RWPE1 (cell line): ENCODE results near the gene PRR18.

Experiments used
- CTCF ChIA-PET: fragments of 350-600 bp; sonication (Branson Sonifier 250); formaldehyde crosslinking; extraction: SDS; loops from one replicate; lab custom pipeline; 2021; lab: Yijun Ruan, JAX
- POLR2A ChIA-PET: fragments of 400-600 bp; formaldehyde crosslinking; extraction: SDS; loops from one replicate; lab custom pipeline; 2020; ENCODE audit warnings: antibody characterized with exemption; ENCODE audit not compliant: low non-redundant PET; lab: Yijun Ruan, JAX
- DNase-seq: peaks from one replicate; pipeline ENCODE4 v3.0.0; 2012; ENCODE audit warnings: low spot score
- H3K27ac ChIP-seq: fragments of 450-650 bp; 2 replicates; pipeline ENCODE4 v1.5.1; 2017
- CTCF ChIP-seq: fragments of 450-650 bp; conservative IDR thresholded peaks from 2 replicates; pipeline ENCODE4 v1.5.1; 2017; ENCODE audit warnings: low read depth, mild to moderate bottlenecking

PRR18 gene

GRCh38 chr6:166267526-166267925 lies 40.7 kb downstream of the PRR18 start:
- POLR2A ChIA-PET, result no interaction called here
- DNase-seq, result no peak
- no peak for TF ChIP-seq CTCF
- CTCF ChIA-PET, result no interaction called here
- no peak overlapping the region for H3K27ac ChIP-seq

GRCh38 chr6:166266336-166266735 lies 41.9 kb downstream of the PRR18 start:
- peak; percentile 16 for DNase-seq
- no peak for TF ChIP-seq CTCF
- ChIA-PET CTCF (interaction anchor here (0.6 to 0.7 kb wide), 2 partner anchors 10 to 11 kb away, joined by 3 to 5 read pairs; no protein-coding TSS in a partner anchor), POLR2A (no interaction called here)
- no peak overlapping the region for H3K27ac ChIP-seq

GRCh38 chr6:166262743-166263515 lies 45.3 kb downstream of the PRR18 start:
- DNase-seq, result no peak
- CTCF ChIA-PET, result no interaction called here
- POLR2A ChIA-PET, result no interaction called here
- no peak overlapping the region for H3K27ac ChIP-seq
- TF ChIP-seq CTCF, result no peak

- H3K27ac ChIP-seq, result no peak overlapping the region
- DNase-seq, result no peak
- ChIA-PET POLR2A (no interaction called here), CTCF (interaction anchor here (0.7 kb wide), 1 partner anchor 189 kb away, joined by 3 read pairs; no protein-coding TSS in a partner anchor)
- TF ChIP-seq CTCF, result no peak
Measured at GRCh38 chr6:166259296-166259977, 48.8 kb downstream of the PRR18 start.

GRCh38 chr6:166258854-166259276 lies 49.3 kb downstream of the PRR18 start:
- CTCF ChIA-PET, result no interaction called here

GRCh38 chr6:166257911-166258318 lies 50.3 kb downstream of the PRR18 start:
- no peak for TF ChIP-seq CTCF
- ChIA-PET POLR2A (no interaction called here), CTCF (no interaction called here)
- no peak overlapping the region for H3K27ac ChIP-seq
- no peak for DNase-seq

More at GRCh38 chr6:166258854-166259276, 49.3 kb downstream of the PRR18 start:
- POLR2A ChIA-PET, result no interaction called here
- TF ChIP-seq CTCF, result no peak
- no peak overlapping the region for H3K27ac ChIP-seq
- no peak for DNase-seq
